Measurements from ENCODE around the gene NKX2-4.

Gene NKX2-4

DNA sequence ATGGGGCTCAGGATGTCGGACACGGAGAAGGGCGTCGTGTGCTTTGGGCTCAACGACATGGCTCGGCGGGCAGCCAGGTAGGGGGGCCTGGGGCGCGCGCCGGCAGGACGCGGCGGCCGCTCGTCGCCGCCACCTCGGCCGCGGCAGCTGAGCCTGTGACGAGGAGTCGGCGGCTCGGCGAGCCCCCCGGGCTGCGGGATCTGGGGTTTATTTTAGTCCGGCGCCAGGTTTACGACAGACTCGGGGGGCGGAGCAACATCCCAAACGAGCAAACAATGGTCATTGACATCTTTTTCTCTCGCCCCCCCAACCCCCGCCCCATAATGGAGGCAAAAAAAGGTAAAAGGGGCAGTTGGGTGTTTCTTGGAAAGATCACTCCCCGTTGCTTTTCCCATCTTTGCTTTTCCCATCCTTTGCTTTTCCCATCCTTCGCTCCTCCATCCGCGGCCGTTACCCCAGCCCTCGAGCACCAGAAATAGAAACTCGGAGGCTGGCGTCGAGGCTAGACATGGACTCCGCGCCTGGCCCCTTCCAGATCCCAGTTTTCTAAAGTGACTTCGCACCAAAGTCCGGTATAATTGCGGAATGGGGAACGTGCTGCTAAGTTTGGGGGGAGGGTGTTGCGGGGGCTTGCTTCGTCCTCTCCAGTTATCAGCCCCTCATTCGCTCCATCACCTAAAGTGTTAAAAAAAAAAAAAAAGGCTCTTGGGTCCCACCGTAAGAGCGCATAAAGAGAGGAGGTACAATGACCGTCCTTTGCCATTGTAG is at the start of gene NKX2-4:
Gene NKX2-4, minus strand, starts transcription at position 186 of the 768 bp plus-strand sequence. Its CDS starts 127 bp downstream, at position 59.
- ChIA-PET CTCF (interaction anchor here (0.6 kb wide), 1 partner anchor 106 kb away, joined by 3 read pairs; no protein-coding TSS in a partner anchor), POLR2A (no interaction called here)
- Histone ChIP-seq H3K9me3 (ENCODE audit: control insufficient read depth, insufficient read depth, low read depth, low read length) (no peaks in the 10 kb centered on the region), H3K27ac (ENCODE audit: extremely low read depth, low read depth, low read length) (peak within 1 kb of the TSS; percentile 95; the same call in 1 of the 2 replicates), H3K4me3 (ENCODE audit: low read depth, low read length) (peak within 1 kb of the TSS; percentile 53), H3K36me3 (ENCODE audit: control insufficient read depth in 2 of 2, insufficient read depth in 1 of 2, low read length in 2 of 2) (no peaks in the 10 kb centered on the region), H3K4me1 (ENCODE audit: control insufficient read depth, insufficient read depth, low read length) (peaks cover 16% of the 10 kb centered on the region)
- TF ChIP-seq PRDM1 (tag by site-specific recombination; IDR thresholded peaks at IDR 0.05): peak; percentile 28; the same call in 1 of the 2 replicates
- peak; percentile 27; the same call in 1 of the 2 replicates for TF ChIP-seq KLF10 (tag by site-specific recombination; IDR thresholded peaks at IDR 0.05)
- TF ChIP-seq, protein P1, sequence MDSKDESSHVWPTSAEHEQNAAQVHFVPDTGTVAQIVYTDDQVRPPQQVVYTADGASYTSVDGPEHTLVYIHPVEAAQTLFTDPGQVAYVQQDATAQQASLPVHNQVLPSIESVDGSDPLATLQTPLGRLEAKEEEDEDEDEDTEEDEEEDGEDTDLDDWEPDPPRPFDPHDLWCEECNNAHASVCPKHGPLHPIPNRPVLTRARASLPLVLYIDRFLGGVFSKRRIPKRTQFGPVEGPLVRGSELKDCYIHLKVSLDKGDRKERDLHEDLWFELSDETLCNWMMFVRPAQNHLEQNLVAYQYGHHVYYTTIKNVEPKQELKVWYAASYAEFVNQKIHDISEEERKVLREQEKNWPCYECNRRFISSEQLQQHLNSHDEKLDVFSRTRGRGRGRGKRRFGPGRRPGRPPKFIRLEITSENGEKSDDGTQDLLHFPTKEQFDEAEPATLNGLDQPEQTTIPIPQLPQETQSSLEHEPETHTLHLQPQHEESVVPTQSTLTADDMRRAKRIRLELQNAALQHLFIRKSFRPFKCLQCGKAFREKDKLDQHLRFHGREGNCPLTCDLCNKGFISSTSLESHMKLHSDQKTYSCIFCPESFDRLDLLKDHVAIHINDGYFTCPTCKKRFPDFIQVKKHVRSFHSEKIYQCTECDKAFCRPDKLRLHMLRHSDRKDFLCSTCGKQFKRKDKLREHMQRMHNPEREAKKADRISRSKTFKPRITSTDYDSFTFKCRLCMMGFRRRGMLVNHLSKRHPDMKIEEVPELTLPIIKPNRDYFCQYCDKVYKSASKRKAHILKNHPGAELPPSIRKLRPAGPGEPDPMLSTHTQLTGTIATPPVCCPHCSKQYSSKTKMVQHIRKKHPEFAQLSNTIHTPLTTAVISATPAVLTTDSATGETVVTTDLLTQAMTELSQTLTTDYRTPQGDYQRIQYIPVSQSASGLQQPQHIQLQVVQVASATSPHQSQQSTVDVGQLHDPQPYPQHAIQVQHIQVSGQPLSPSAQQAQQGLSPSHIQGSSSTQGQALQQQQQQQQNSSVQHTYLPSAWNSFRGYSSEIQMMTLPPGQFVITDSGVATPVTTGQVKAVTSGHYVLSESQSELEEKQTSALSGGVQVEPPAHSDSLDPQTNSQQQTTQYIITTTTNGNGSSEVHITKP (tag by site-specific recombination; IDR thresholded peaks at IDR 0.05): peak; percentile 7; the same call in 1 of the 2 replicates
- TF ChIP-seq, protein P2, sequence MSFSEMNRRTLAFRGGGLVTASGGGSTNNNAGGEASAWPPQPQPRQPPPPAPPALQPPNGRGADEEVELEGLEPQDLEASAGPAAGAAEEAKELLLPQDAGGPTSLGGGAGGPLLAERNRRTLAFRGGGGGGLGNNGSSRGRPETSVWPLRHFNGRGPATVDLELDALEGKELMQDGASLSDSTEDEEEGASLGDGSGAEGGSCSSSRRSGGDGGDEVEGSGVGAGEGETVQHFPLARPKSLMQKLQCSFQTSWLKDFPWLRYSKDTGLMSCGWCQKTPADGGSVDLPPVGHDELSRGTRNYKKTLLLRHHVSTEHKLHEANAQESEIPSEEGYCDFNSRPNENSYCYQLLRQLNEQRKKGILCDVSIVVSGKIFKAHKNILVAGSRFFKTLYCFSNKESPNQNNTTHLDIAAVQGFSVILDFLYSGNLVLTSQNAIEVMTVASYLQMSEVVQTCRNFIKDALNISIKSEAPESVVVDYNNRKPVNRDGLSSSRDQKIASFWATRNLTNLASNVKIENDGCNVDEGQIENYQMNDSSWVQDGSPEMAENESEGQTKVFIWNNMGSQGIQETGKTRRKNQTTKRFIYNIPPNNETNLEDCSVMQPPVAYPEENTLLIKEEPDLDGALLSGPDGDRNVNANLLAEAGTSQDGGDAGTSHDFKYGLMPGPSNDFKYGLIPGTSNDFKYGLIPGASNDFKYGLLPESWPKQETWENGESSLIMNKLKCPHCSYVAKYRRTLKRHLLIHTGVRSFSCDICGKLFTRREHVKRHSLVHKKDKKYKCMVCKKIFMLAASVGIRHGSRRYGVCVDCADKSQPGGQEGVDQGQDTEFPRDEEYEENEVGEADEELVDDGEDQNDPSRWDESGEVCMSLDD (tag by site-specific recombination; IDR thresholded peaks at IDR 0.05): 0 out of 2 replicates have a peak, but pooled peaks have one; percentile 37
- peak; percentile 60; the same call in 1 of the 2 replicates for TF ChIP-seq ZNF335 (tag by site-specific recombination; conservative IDR thresholded peaks at IDR 0.05)
- TF ChIP-seq, protein P3, sequence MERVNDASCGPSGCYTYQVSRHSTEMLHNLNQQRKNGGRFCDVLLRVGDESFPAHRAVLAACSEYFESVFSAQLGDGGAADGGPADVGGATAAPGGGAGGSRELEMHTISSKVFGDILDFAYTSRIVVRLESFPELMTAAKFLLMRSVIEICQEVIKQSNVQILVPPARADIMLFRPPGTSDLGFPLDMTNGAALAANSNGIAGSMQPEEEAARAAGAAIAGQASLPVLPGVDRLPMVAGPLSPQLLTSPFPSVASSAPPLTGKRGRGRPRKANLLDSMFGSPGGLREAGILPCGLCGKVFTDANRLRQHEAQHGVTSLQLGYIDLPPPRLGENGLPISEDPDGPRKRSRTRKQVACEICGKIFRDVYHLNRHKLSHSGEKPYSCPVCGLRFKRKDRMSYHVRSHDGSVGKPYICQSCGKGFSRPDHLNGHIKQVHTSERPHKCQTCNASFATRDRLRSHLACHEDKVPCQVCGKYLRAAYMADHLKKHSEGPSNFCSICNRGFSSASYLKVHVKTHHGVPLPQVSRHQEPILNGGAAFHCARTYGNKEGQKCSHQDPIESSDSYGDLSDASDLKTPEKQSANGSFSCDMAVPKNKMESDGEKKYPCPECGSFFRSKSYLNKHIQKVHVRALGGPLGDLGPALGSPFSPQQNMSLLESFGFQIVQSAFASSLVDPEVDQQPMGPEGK (tag by site-specific recombination; IDR thresholded peaks at IDR 0.05): peak; percentile 57
- no peak for TF ChIP-seq KLF1 (tag by site-specific recombination; IDR thresholded peaks at IDR 0.05)
- 0 out of 2 replicates have a peak, but pooled peaks have one; percentile 31 for TF ChIP-seq ZXDB (tag by site-specific recombination; IDR thresholded peaks at IDR 0.05)
- TF ChIP-seq ZNF660 (tag by site-specific recombination; IDR thresholded peaks at IDR 0.05): 0 out of 2 replicates have a peak, but pooled peaks have one; percentile 22
- peak; percentile 15; the same call in 1 of the 2 replicates for TF ChIP-seq ZNF561 (tag by site-specific recombination; IDR thresholded peaks at IDR 0.05; ENCODE audit: borderline replicate concordance)
- TF ChIP-seq, protein P4, sequence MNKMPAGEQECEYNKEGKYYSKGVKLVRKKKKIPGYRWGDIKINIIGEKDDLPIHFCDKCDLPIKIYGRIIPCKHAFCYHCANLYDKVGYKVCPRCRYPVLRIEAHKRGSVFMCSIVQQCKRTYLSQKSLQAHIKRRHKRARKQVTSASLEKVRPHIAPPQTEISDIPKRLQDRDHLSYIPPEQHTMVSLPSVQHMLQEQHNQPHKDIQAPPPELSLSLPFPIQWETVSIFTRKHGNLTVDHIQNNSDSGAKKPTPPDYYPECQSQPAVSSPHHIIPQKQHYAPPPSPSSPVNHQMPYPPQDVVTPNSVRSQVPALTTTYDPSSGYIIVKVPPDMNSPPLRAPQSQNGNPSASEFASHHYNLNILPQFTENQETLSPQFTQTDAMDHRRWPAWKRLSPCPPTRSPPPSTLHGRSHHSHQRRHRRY (tag by site-specific recombination; IDR thresholded peaks at IDR 0.05): no peak
- peak; percentile 44; the same call in 1 of the 2 replicates for TF ChIP-seq GLIS1 (tag by site-specific recombination; IDR thresholded peaks at IDR 0.05)
- TF ChIP-seq, protein P5, sequence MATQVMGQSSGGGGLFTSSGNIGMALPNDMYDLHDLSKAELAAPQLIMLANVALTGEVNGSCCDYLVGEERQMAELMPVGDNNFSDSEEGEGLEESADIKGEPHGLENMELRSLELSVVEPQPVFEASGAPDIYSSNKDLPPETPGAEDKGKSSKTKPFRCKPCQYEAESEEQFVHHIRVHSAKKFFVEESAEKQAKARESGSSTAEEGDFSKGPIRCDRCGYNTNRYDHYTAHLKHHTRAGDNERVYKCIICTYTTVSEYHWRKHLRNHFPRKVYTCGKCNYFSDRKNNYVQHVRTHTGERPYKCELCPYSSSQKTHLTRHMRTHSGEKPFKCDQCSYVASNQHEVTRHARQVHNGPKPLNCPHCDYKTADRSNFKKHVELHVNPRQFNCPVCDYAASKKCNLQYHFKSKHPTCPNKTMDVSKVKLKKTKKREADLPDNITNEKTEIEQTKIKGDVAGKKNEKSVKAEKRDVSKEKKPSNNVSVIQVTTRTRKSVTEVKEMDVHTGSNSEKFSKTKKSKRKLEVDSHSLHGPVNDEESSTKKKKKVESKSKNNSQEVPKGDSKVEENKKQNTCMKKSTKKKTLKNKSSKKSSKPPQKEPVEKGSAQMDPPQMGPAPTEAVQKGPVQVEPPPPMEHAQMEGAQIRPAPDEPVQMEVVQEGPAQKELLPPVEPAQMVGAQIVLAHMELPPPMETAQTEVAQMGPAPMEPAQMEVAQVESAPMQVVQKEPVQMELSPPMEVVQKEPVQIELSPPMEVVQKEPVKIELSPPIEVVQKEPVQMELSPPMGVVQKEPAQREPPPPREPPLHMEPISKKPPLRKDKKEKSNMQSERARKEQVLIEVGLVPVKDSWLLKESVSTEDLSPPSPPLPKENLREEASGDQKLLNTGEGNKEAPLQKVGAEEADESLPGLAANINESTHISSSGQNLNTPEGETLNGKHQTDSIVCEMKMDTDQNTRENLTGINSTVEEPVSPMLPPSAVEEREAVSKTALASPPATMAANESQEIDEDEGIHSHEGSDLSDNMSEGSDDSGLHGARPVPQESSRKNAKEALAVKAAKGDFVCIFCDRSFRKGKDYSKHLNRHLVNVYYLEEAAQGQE (tag by site-specific recombination; IDR thresholded peaks at IDR 0.05): no peak
- peak; percentile 49; the same call in 1 of the 2 replicates for TF ChIP-seq ZBTB17 (tag by site-specific recombination; IDR thresholded peaks at IDR 0.05)
- TF ChIP-seq ZNF341 (tag by site-specific recombination; IDR thresholded peaks at IDR 0.05; ENCODE audit: low read depth): peak; percentile 72
